Loucy (cell line): Measurements from ENCODE around the gene FAM107B.
"Not testable (repeated sequence)": the region's sequence is repeated elsewhere in the genome, so short reads cannot be mapped to it uniquely, and the experiment has no call there.

Experiments
- CTCF ChIP-seq: fragments of 200-600 bp; sonication (generic); conservative IDR thresholded peaks from 2 replicates; pipeline ENCODE4 v1.5.1; 2014; ENCODE audit warnings: mild to moderate bottlenecking, antibody characterized with exemption, low read length
- EZH2phosphoT487 ChIP-seq: fragments of 200-600 bp; IDR thresholded peaks from 2 replicates; pipeline ENCODE4 v1.6.1; 2018; ENCODE audit warnings: antibody characterized with exemption, mild to moderate bottlenecking, moderate library complexity, borderline replicate concordance

DNA sequence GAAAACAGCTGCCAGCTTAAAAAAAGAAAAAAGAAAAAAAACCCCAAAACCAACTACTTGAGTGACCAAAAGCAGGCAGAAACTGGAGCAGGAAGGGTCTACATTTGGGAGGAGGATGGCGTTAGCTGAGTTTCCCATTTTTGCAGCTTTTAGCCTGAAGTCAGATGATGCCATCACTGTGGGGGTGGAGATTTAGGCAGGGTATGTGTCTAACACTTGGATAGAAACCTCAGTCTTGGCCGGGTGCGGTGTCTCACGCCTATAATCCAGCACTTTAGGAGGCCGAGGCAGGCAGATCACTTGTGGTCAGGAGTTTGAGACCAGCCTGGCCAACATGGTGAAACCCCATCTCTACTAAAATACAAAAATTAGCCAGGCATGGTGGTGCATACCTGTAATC, 140.1 kb downstream of the FAM107B start:
- TF ChIP-seq CTCF, EZH2phosphoT487: not testable (repeated sequence)
